RWPE1 (cell line): Measurements from ENCODE around the gene FLOT1.
A peak's percentile ranks its signal among the peaks of the same experiment; 100 is the strongest.
"Not testable (repeated sequence)": the region's sequence is repeated elsewhere in the genome, so short reads cannot be mapped to it uniquely, and the experiment has no call there.

ENCODE experiments used
- CTCF ChIA-PET: fragments of 350-600 bp; sonication (Branson Sonifier 250); formaldehyde crosslinking; extraction: SDS; loops from one replicate; lab custom pipeline; 2021; lab: Yijun Ruan, JAX
- POLR2A ChIA-PET: fragments of 400-600 bp; formaldehyde crosslinking; extraction: SDS; loops from one replicate; lab custom pipeline; 2020; ENCODE audit warnings: antibody characterized with exemption; ENCODE audit not compliant: low non-redundant PET; lab: Yijun Ruan, JAX
- DNase-seq: peaks from one replicate; pipeline ENCODE4 v3.0.0; 2012; ENCODE audit warnings: low spot score
- H3K27ac ChIP-seq: fragments of 450-650 bp; 2 replicates; pipeline ENCODE4 v1.5.1; 2017
- CTCF ChIP-seq: fragments of 450-650 bp; conservative IDR thresholded peaks from 2 replicates; pipeline ENCODE4 v1.5.1; 2017; ENCODE audit warnings: low read depth, mild to moderate bottlenecking

FLOT1 gene

GRCh38 chr6:30757261-30757904 is 14.9 kb upstream of the FLOT1 start:
- POLR2A ChIA-PET = interaction anchor here (0.6 kb wide), 1 partner anchor 55 kb away, joined by 3 read pairs; no protein-coding TSS in a partner anchor
- no peak for TF ChIP-seq CTCF
- CTCF ChIA-PET = interaction anchor here (0.6 kb wide), 1 partner anchor 17 kb away, joined by 8 read pairs; no protein-coding TSS in a partner anchor
- no peak for DNase-seq
- H3K27ac ChIP-seq = no peak overlapping the region

- CTCF ChIA-PET = interaction anchor here (0.6 kb wide), 3 partner anchors 18 to 217 kb away, joined by 3 to 8 read pairs (median 4); no protein-coding TSS in a partner anchor
- H3K27ac ChIP-seq, POLR2A ChIA-PET, DNase-seq: not testable (repeated sequence)
Observed at GRCh38 chr6:30756405-30757003, 14.0 kb upstream of the FLOT1 start.

GRCh38 chr6:30754631-30755030 is 12.1 kb upstream of the FLOT1 start:
- ChIA-PET POLR2A (no interaction called here), CTCF (no interaction called here)
- TF ChIP-seq CTCF = no peak
- peak overlapping the region; percentile 32; the same call in 1 of the 2 replicates for H3K27ac ChIP-seq
- DNase-seq = no peak

- CTCF ChIA-PET = interaction anchor here (1.1 kb wide), 1 partner anchor 8 kb away, joined by 4 read pairs; no protein-coding TSS in a partner anchor
- peak overlapping the region; percentile 98 for H3K27ac ChIP-seq
- DNase-seq = peak; percentile 93
Observed at GRCh38 chr6:30752157-30752927, 9.9 kb upstream of the FLOT1 start.

GRCh38 chr6:30750379-30750668 is 7.8 kb upstream of the FLOT1 start:
- ChIA-PET CTCF (interaction anchor here (0.6 to 1.6 kb wide), 3 partner anchors 72 to 318 kb away, joined by 3 to 4 read pairs (median 4); no protein-coding TSS in a partner anchor), POLR2A (interaction anchor here (0.7 kb wide), 1 partner anchor 31 kb away, joined by 3 read pairs; no protein-coding TSS in a partner anchor)
- no peak for DNase-seq
- peak overlapping the region; percentile 98 for H3K27ac ChIP-seq
- no peak for TF ChIP-seq CTCF

More at GRCh38 chr6:30752157-30752927, 9.9 kb upstream of the FLOT1 start:
- POLR2A ChIA-PET = interaction anchor here (0.6 to 1.8 kb wide), 7 partner anchors 8 to 440 kb away, joined by 3 to 10 read pairs (median 6); partner anchors contain the start of genes FLOT1 and IER3
- no peak for TF ChIP-seq CTCF

GRCh38 chr6:30749554-30750378 is 7.3 kb upstream of the FLOT1 start:
- peak overlapping the region; percentile 85 for H3K27ac ChIP-seq
- no peak for DNase-seq
- no peak for TF ChIP-seq CTCF
- ChIA-PET POLR2A (interaction anchor here (0.7 kb wide), 1 partner anchor 32 kb away, joined by 3 read pairs; no protein-coding TSS in a partner anchor), CTCF (interaction anchor here (1.6 kb wide), 1 partner anchor 73 kb away, joined by 4 read pairs; no protein-coding TSS in a partner anchor)
